HG03064 (cell line): ENCODE measurements around the gene ZNF599.

Experiments
- ATAC-seq: cut with Tn5 transposase; IDR thresholded peaks from one replicate; pipeline ENCODE4 v1.9.1; 2021; ENCODE audit warnings: low read depth; ENCODE audit not compliant: unreplicated experiment

The ZNF599 gene

DNA sequence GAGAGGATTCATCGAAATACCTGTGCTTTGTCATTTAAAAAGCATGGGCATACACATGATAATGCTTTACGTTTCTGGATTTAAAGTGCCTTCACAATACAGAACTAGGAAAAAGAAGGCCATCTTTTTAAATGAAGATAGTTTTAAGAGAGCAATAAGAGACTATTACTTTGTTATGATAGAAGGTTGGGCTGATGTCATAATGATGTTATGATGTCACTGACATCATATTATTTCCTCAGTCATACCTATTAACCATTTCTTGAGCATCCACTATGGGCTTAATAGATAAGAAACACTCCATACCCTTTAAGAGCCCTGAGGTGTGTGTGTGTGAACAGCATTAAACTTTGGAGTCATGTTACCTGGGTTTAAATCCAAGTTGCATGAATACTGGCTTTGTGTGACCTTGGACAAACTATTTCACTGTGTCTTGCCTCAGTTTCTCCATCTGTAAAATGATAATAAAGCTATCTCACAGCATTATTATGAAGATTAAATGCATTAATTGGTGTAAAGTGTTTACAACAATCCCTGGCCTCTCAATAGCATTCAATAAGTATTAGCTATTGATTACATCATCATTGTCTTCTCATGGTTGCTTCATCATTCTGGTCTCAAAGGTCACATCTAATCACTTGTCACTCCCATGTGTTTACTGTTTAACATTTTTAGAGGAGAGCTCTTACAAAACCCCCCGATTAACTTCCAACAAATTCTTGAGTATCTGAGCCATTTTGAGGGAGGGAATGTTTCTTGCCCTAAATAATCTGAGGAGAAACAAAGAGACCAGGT is 27.9 kb downstream of the ZNF599 start:
- no peak for ATAC-seq

GRCh38 chr19:34734537-34735103 is 38.4 kb downstream of the ZNF599 start:
- no peak for ATAC-seq

DNA sequence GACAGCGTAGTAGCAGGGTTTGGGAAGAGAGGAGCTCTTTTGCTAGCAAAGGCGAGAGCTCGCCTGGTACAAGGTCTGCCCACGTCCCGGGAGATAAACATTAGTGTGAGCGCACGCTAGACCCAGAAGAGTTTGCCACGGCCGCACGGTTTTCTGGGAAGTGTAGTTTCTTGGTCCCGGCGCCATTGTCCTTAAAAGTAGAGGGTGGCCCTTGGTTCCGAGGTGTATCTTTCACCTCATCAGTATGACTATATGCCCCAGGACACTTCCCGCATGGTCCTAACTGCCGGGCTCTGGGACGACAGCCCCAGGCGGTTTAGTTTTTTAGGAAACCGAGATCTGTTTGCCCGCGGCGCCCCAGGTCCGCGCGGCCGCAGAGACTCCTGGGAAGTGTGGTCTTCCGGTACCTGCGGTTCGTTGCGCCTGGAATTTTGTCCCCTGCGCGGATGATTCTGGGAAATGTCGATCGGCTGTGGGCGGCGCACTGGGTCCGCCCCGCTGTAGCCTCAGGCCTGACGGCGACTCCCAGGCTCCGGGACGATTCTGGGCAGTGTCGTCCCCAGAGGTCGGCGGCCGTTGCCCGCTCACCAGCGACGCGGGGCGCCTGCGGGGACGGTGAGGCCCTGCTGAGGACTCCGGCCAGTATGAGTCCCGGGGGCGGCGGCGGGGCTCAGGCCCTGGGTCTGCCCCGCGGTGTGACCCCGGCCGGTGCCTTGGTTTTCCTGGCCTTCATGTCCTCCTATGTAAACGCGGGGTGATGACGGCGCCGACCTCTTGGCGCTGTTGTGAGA is 39.1 kb downstream of the ZNF599 start, which contains the start of gene ZNF181:
Gene ZNF181 (plus strand): TSS at position 498 of the 791 bp plus-strand sequence. CDS start 795 bp downstream, outside the sequence.
- ATAC-seq = peak; percentile 69

- ATAC-seq = peak; percentile 12
Observed at GRCh38 chr19:34733266-34733745, 39.7 kb downstream of the ZNF599 start.

- ATAC-seq = no peak
Observed at GRCh38 chr19:34732612-34733211, 40.3 kb downstream of the ZNF599 start.

DNA sequence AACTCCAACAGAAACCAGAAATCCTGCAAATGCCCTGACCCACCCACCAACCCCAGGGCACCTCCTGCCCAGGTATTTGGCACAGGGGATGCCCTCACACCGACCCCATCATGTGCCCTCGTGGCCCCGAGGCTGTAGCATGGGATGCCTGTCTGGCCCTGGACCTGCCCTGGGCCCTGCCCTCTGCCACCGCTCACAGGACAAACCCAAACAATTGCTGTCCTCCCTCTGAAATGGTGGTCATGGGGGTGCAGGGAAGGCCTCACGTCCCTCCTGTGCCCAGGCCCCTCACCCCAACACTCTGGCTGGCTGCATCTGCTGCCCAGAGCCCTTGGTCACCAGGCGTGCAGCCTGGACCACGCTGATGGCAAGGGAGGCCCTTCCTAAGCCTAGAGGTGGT is 41.1 kb downstream of the ZNF599 start:
- ATAC-seq = no peak

DNA sequence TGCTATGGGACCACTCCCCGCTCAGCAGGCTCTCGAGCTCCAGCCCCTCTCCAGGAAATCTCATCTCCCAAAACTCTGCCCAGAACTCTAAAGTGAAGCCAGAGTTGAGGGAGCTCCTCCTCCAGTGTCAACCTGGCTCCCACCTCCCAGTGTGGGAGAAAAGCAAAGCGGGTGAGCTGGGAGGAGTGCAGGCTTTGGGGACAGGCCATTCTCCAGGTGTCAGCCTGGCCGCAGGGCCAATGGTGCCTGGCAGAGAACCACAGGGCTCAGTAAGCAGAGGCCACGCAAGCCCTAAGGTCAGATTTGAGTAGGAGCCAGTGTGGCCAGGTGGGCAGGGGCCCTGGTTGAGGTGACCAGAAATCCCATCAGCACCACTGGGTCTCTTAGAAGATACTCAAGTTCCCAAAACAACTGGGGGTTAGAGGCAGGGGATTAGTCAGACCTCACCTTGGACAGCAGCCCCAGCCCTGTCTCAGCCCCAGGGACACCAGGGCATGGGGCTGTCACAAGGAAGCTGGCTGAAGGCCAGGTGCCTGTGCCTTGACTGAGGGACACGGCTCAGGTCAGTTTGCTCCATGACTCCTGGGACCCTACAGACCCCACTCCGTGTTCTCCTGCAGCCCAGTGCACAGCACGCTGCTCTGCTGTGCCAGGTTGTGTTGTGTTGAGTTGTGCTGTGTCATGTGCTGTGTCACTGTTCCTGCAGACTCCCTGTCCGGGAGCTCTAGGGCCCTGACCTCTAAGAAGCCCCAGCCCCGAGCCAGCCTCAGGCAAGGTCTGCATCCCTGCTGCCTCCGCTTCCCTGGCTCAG is 41.8 kb downstream of the ZNF599 start:
- no peak for ATAC-seq

DNA sequence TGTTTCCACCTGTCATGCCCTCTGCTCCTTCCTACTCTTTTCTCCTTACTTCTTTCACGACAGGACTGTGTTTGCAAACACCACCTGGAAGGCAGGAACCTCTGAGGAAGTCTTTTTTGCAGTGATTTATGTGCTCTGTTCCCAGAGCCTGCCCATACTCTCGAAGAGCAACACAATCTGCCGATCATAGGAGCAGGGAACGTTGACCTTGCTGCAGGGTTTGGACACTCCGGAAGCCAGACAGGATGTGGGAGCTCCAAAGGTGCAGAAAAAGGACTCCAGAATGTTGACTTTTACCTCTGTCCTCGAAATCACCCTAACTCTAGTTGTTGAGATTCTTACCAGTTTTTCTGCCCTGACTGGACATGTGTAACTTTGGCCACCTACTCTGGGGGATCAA is 47.6 kb downstream of the ZNF599 start:
- ATAC-seq = no peak

- no peak for ATAC-seq
Observed at GRCh38 chr19:34722353-34722752, 50.7 kb downstream of the ZNF599 start.

DNA sequence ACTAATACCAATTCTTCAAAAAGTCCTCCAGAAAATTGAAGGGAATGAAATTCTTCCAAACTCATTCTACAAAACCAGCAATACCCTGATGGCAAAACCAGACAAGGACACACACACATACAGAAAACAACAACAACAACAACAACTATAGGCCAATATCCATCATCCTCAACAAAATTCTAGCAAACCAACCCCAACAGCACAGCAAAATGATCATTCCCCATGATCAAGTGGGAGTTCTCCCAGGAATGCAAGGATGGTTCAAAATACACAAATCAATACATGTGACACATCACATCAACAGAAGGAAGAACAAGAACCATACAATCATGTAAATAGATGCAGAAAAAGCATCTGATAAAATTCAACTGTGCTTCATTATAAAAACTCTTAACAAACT is 57.7 kb downstream of the ZNF599 start:
- no peak for ATAC-seq

- no peak for ATAC-seq
Observed at GRCh38 chr19:34713262-34713637, 59.8 kb downstream of the ZNF599 start.

DNA sequence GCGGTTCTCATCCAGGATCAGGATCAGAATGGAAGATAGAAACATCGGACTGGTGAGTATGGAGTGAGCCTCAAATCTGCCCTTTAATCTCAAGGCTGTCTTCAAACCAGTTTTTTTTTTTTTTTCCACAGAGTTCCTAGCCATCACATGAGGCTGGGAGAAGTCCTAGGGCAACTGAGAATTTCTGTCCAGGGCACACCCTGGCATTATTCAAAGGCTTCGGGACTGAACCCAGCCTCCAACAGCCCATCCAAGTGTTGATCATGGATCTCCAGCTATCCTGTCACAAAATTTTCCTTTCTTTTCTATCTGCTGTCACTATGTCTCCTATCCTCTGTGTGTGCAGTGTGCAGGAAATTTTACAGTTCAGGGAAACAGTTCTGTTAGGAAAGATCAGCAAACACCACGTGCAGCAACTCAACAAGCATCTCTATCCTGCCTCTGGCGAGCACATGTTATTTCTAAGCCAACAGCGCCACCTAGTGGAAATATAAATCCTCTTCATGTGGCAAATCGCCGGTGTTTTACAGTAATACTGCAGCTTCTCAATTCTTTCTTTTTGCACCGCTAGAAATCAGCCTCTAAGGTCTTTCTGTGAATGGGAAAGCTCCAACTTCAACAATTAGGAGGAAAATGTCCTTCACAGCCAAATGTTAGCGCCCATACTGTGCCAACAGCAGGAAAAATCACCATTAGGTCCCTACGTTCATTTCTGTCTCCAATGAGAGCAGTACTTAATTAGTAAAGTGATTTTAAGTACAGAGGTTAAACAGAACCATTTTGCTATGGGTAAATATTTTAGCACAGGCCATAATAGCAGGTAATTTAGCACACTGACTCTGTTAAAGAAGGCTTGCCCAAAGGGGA is 60.4 kb downstream of the ZNF599 start:
- ATAC-seq = no peak

- no peak for ATAC-seq
Observed at GRCh38 chr19:34711890-34712289, 61.1 kb downstream of the ZNF599 start.
